HCT116 (cell line): ENCODE data around the gene VWA3B. TPM values are rescaled to one million over a fixed set of nuclear protein-coding genes. Genes with fewer than 3 reads are reported as not detected.

ENCODE experiments used
- ATAC-seq: fragments of 200-7000 bp; cut with Tn5 transposase; 2 replicates; pipeline ENCODE4 v1.9.1; 2020; ENCODE audit warnings: mild to moderate bottlenecking, moderate library complexity
- BruUV-seq: library from RNA; stranded (reverse); fragments of 400-500 nt; replicated peaks from 2 replicates; lab custom pipeline; 2021; lab: Mats Ljungman, UMichigan
- CTCF ChIA-PET: fragments of 300-600 bp; sonication (Branson Sonifier 250); formaldehyde crosslinking; loops from one replicate; lab custom pipeline; 2021; ENCODE audit warnings: antibody characterized with exemption; lab: Charles Lee
- POLR2A ChIA-PET: fragments of 300-600, 350-600 bp; sonication (Branson Sonifier 250); formaldehyde crosslinking; loops from one replicate; lab custom pipeline; 2021; ENCODE audit warnings: antibody characterized with exemption; lab: Charles Lee
- RAD21 ChIA-PET, 2 experiments: fragments of 300-600 bp; sonication (Branson Sonifier 250); formaldehyde crosslinking; loops; one replicate each; lab custom pipeline; 2023; ENCODE audit warnings: low total read pairs in 2 of 2; ENCODE audit not compliant: uncharacterized antibody in 2 of 2, unreplicated experiment in 2 of 2, low non-redundant PET in 1 of 2; lab: Charles Lee
- DNase-seq: peaks from one replicate; pipeline ENCODE4 v3.0.0-alpha.2; 2010; ENCODE audit warnings: low read depth, low spot score
- H2AFZ ChIP-seq: fragments of 200-600 bp; shearing (Covaris generic), sonication (generic); 2 replicates; pipeline ENCODE4 v1.6.1; 2017; ENCODE audit warnings: low read depth, mixed run types, mixed read lengths, antibody characterized with exemption, low read length; ENCODE audit not compliant: poor library complexity, severe bottlenecking
- H3K27ac ChIP-seq: 2 replicates; pipeline ENCODE4 v1.5.1; 2012; ENCODE audit warnings: low read depth, low read length
- H3K27me3 ChIP-seq: fragments of 200-600 bp; sonication (generic); 2 replicates; pipeline ENCODE4 v1.6.1; 2016; ENCODE audit warnings: mixed run types, low read length, mixed read lengths; ENCODE audit not compliant: insufficient read depth
- H3K36me3 ChIP-seq, 2 experiments: fragments of 200-500 bp in 1 of 2; fragments of 200-600 bp in 1 of 2; sonication (Bioruptor generic) in 1 of 2; sonication (generic) in 1 of 2; 2 replicates each; pipeline versions ENCODE4 v1.5.1 to v1.6.1; 2014 to 2016; ENCODE audit warnings: low read length in 2 of 2, inconsistent platforms in 1 of 2, mixed read lengths in 1 of 2, mixed run types in 1 of 2; ENCODE audit not compliant: insufficient read depth in 2 of 2, control insufficient read depth in 1 of 2
- H3K4me1 ChIP-seq, 2 experiments: fragments of 200-600 bp in 1 of 2; sonication (generic) in 1 of 2; 2 replicates each; pipeline versions ENCODE4 v1.5.1 to v1.6.1; 2012 to 2017; ENCODE audit warnings: low read length in 2 of 2, inconsistent platforms in 1 of 2, mild to moderate bottlenecking in 1 of 2, mixed read lengths in 1 of 2, mixed run types in 1 of 2, moderate library complexity in 1 of 2; ENCODE audit not compliant: insufficient read depth in 2 of 2, control insufficient read depth in 1 of 2
- H3K4me2 ChIP-seq: fragments of 200-600 bp; sonication (generic); 2 replicates; pipeline ENCODE4 v1.6.1; 2017; ENCODE audit warnings: mixed run types, low read length, mixed read lengths
- H3K4me3 ChIP-seq, 2 experiments: fragments of 200-600 bp in 1 of 2; sonication (generic) in 1 of 2; replicated peaks in 1 of 2; 2 replicates each; pipeline ENCODE4 v1.5.1; 2011 to 2016; ENCODE audit warnings: low read length in 2 of 2, control low read depth in 1 of 2, low read depth in 1 of 2, mild to moderate bottlenecking in 1 of 2, mixed read lengths in 1 of 2, mixed run types in 1 of 2
- H3K79me2 ChIP-seq: fragments of 200-600 bp; sonication (generic); 2 replicates; pipeline ENCODE4 v1.6.1; 2017; ENCODE audit warnings: mild to moderate bottlenecking, mixed run types, low read length, moderate library complexity, mixed read lengths; ENCODE audit not compliant: insufficient read depth
- H3K9ac ChIP-seq: fragments of 200-600 bp; sonication (generic); 2 replicates; pipeline ENCODE4 v1.6.1; 2016; ENCODE audit warnings: low read length, mixed read lengths
- H3K9me2 ChIP-seq: fragments of 200-600 bp; sonication (generic), shearing (Covaris generic); 2 replicates; pipeline ENCODE4 v1.6.1; 2017; ENCODE audit warnings: mixed run types, mild to moderate bottlenecking, moderate library complexity; ENCODE audit not compliant: insufficient read depth
- H3K9me3 ChIP-seq, 2 experiments: fragments of 200-500 bp in 1 of 2; fragments of 200-600 bp in 1 of 2; sonication (Bioruptor generic) in 1 of 2; sonication (generic) in 1 of 2; 2 replicates each; pipeline ENCODE4 v1.6.1; 2014 to 2017; ENCODE audit warnings: low read length in 2 of 2, mixed read lengths in 2 of 2, inconsistent platforms in 1 of 2, low read depth in 1 of 2, mild to moderate bottlenecking in 1 of 2, mixed run types in 1 of 2, moderate library complexity in 1 of 2; ENCODE audit not compliant: control insufficient read depth in 1 of 2, insufficient read depth in 1 of 2
- H4K20me1 ChIP-seq: fragments of 200-600 bp; sonication (generic), shearing (Covaris generic); 2 replicates; pipeline ENCODE4 v1.6.1; 2017; ENCODE audit warnings: mixed run types, mild to moderate bottlenecking, moderate library complexity; ENCODE audit not compliant: insufficient read depth
- ATF3 ChIP-seq: IDR thresholded peaks from 2 replicates; pipeline ENCODE4 v1.6.1; 2012
- CBX3 ChIP-seq: IDR thresholded peaks from 2 replicates; pipeline ENCODE4 v1.6.1; 2012; ENCODE audit warnings: low read depth
- EGR1 ChIP-seq: IDR thresholded peaks from 2 replicates; pipeline ENCODE4 v1.6.1; 2012; ENCODE audit warnings: low read depth
- ELF1 ChIP-seq: IDR thresholded peaks from 2 replicates; pipeline ENCODE4 v1.6.1; 2012; ENCODE audit warnings: low read depth, borderline replicate concordance
- EZH2 ChIP-seq: fragments of 200-600 bp; sonication (generic); IDR thresholded peaks from 2 replicates; pipeline ENCODE4 v1.6.1; 2017; ENCODE audit warnings: antibody characterized with exemption, mixed run types
- EZH2phosphoT487 ChIP-seq: fragments of 200-600 bp; IDR thresholded peaks from 2 replicates; pipeline ENCODE4 v1.6.1; 2018; ENCODE audit warnings: antibody characterized with exemption, borderline replicate concordance
- FOSL1 ChIP-seq: IDR thresholded peaks from 2 replicates; pipeline ENCODE4 v1.6.1; 2012; ENCODE audit warnings: low read depth
- JUND ChIP-seq: IDR thresholded peaks from 2 replicates; pipeline ENCODE4 v1.6.1; 2012
- MAX ChIP-seq: IDR thresholded peaks from 2 replicates; pipeline ENCODE4 v1.6.1; 2012
- RAD21 ChIP-seq: IDR thresholded peaks from 2 replicates; pipeline ENCODE4 v1.6.1; 2012; ENCODE audit warnings: low read depth, mild to moderate bottlenecking
- REST ChIP-seq: IDR thresholded peaks from 2 replicates; pipeline ENCODE4 v1.6.1; 2012; ENCODE audit warnings: low read depth
- SIN3A ChIP-seq: IDR thresholded peaks from 2 replicates; pipeline ENCODE4 v1.6.1; 2012; ENCODE audit warnings: low read depth
- ZBTB33 ChIP-seq: IDR thresholded peaks from 2 replicates; pipeline ENCODE4 v1.6.1; 2011; ENCODE audit warnings: mild to moderate bottlenecking, low read length, moderate library complexity; ENCODE audit not compliant: insufficient replicate concordance; ENCODE audit errors: extremely low read depth
- intact Hi-C: fragments of 100-400 bp; cut with micrococcal nuclease; formaldehyde crosslinking; loops from 2 replicates; pipeline ENCODE4 v1.10.0; 2022
- total RNA-seq: library from RNA; stranded (reverse); gene quantifications from one replicate; pipeline ENCODE4 v1.2.1, GENCODE V29; 2021; ENCODE audit not compliant: unreplicated experiment

The VWA3B gene
- total RNA-seq, 1 experiment from 2014 or later: 0.47 TPM

GRCh38 chr2:98078701-98079100 lies 8.3 kb upstream of the VWA3B start:
- ATAC-seq (no peak), DNase-seq (no peak)
- POLR2A ChIA-PET: no interaction called here
- Histone ChIP-seq H3K27ac (no peak overlapping the region), H3K4me1 (no peaks in the 10 kb centered on the region), H3K36me3 (no peaks in the 10 kb centered on the region), H3K79me2 (no peaks in the 10 kb centered on the region), H3K9me2 (no peaks in the 10 kb centered on the region), H4K20me1 (no peaks in the 10 kb centered on the region), H3K9ac (no peak overlapping the region), H3K4me2 (no peak overlapping the region), H3K9me3 (no peaks in the 10 kb centered on the region), H3K27me3 (no peaks in the 10 kb centered on the region), H3K4me3 (no peak overlapping the region), H2AFZ (no peak overlapping the region)
- RAD21 ChIA-PET: no interaction called here
- intact Hi-C loops: no loop called here
- CTCF ChIA-PET: no interaction called here
- BruUV-seq: no TSS peak
- no peak for TF ChIP-seq ATF3
- TF ChIP-seq CBX3: no peak
- no peak for TF ChIP-seq JUND
- no peak for TF ChIP-seq RAD21
- TF ChIP-seq SIN3A: no peak
- TF ChIP-seq MAX: no peak
- no peak for TF ChIP-seq EZH2
- TF ChIP-seq ELF1: no peak
- TF ChIP-seq FOSL1: no peak

- Histone ChIP-seq H3K9ac (no peak overlapping the region), H3K27me3 (no peaks in the 10 kb centered on the region), H3K27ac (no peak overlapping the region), H3K4me2 (no peak overlapping the region), H3K4me1 (peaks cover 6 to 23% of the 10 kb centered on the region in 2 experiments; a peak in 3 of 4 replicates), H4K20me1 (no peaks in the 10 kb centered on the region), H3K36me3 (no peaks in the 10 kb centered on the region), H3K9me3 (no peaks in the 10 kb centered on the region), H3K9me2 (no peaks in the 10 kb centered on the region), H2AFZ (no peak overlapping the region), H3K4me3 (no peak overlapping the region), H3K79me2 (no peaks in the 10 kb centered on the region)
- RAD21 ChIA-PET: no interaction called here
- CTCF ChIA-PET: no interaction called here
- no peak for ATAC-seq
- no peak for DNase-seq
- intact Hi-C loops: no loop called here
- POLR2A ChIA-PET: no interaction called here
- no TSS peak for BruUV-seq
- TF ChIP-seq REST (no peak), EZH2phosphoT487 (no peak), FOSL1 (no peak), ZBTB33 (no peak), EGR1 (no peak), EZH2 (no peak)
These were observed 2.7 kb upstream of the VWA3B start for GRCh38 chr2:98084151-98084868.
